Stimulated activated CD8-positive, alpha-beta memory T cell treated with anti-CD3 and anti-CD28 coated beads, Interleukin-15, amount 100 ng/mL, for 1 hour (primary cell): ENCODE results near the gene HPS4.
"Not testable (repeated sequence)": the region's sequence is repeated elsewhere in the genome, so short reads cannot be mapped to it uniquely, and the experiment has no call there.

Experiments
- DNase-seq: peaks from one replicate; pipeline ENCODE4 v3.0.0-alpha.2; 2020; ENCODE audit warnings: low read depth

Gene HPS4

DNA sequence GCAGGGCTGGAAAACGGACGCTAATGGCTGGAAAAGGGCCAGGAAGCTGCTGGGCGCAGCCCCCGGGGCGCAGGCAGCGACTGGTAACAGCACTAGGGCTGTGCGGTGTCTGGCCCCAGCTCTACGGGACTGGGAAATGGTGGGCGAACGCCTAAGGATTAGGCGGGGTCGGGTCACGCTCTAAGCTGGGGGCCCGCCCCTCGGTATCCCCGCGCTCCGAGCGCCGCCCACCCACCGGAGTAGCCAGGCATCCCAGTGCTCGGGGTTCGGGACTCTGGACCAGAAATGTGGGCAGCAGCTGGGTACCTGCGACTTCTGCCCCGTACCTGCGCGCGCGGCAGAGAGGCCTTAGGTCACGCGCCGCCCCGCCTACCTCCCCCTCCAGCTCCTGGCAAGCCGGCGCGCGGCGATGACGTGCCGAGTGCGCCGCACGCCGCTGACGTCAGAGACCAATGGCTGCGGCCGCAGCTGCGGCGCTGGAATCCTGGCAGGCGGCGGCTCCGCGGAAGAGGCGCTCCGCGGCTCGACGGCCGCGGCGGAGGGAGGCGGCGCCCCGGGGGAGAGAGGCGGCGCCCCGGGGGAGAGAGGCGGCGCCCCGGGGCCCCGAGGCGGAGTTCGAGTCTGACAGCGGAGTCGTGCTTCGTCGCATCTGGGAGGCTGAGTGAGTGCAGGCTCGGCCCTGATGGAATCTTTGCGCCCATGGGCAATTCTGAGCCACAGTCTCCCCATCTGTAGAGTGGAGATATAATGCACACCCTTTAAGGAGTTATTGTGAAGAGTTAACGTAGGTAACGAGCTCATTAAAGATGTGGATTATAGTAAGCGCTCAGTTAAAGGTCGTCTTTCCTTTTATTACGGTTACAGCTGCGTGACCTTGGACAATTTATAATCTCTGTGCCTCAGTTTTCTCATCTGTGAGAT, at the start of gene HPS4, which contains the start of gene SRRD:
Gene HPS4, minus strand, starts transcription at position 345 of the 921 bp plus-strand sequence. CDS start 2,021 bp downstream, outside the sequence.
Gene SRRD, plus strand, starts transcription at position 439 of the 921 bp plus-strand sequence. Its CDS starts 14 bp downstream, at position 453.
- peak; percentile 77 for DNase-seq

- no peak for DNase-seq
These were observed 45.8 kb upstream of the HPS4 start for GRCh38 chr22:26529345-26529744.

GRCh38 chr22:26528518-26528917, 44.9 kb upstream of the HPS4 start:
- DNase-seq = not testable (repeated sequence)

DNA sequence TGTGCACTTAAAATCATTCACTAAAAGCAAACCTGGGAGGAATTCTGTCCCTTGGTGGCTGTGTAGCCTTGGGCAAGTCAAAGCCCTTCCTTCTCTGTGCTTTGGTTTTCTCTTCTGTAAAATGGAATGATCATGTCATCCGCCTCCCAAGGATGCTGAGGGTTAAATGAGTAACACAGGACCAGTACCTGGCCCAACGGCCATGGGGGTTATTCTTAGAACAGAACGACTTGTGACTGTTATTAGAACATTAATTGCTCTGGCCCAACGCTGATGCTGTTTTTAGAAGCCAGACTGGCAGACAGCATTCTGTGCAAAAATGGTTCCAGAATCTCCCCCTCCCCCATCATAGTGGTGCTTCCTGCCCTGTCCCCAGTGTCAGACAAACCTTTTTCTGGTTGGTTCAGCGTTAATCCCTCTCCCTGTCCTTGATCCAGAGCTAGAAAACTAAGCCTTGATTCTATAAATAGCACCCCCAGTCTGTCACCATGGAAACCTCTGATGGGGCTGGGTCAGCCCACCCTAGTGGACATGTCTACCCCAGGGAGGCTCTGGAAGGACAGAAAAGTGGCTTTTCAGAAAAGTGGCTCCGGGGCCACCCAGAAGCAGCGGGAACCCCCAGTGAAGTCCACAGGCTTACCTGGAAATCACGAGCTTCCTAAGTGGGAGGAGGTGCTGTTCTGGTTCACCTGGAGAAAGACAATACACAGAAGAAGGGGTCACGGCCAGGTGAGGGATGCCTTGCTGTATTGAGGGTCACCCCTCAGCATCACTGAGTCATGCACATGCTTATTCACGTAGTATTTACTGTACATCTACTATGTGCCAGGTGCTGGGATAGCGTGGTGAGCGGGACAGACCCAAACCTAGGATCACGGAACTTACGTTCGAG, 44.2 kb upstream of the HPS4 start:
- no peak for DNase-seq

DNA sequence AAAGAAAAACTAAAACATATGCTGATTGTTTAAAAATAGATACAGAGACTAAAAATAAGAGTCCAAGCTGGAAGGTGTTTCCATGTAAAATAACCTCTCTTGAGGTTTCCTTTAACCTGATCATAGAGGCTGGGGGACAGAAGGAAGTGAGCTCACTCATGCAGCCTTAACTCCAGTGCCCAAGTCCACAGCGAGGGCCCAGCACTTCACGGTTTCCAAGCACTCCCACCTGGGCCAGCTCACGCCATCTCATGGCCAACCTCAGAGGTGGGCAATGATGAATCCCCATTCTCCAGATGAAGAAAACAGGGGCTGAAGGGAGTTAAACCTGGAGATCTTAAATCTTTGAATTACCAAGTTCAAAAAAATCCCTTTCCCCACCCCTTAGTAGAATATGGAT, 43.6 kb upstream of the HPS4 start:
- no peak for DNase-seq

DNA sequence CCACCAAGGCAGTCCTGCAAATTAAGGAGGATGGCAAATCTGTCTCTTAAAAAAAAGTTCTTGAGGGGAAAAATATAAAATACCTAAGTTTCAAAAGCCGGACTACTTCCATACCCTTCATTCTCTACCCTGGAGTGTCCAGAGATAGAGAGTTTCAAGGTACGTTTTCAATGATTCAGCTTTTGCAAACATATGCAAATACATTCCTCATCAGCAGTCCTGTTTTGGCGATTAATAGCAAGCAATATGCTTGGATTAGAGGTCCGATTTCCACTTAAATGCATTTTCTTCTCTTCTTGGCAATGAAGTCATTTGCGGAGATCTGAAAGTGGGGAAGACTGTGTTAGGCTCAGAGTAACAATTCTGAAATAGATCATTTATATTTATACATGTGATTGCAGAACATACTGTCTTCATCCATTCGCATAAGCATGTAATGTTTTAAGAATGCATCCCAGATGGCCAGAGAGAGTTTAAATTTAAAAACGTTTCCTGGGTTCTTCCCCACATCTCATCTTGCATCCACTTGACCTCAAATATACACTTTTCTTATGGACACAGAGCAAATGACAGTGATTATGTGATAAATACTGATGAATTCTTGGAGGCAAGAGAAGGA, 42.5 kb upstream of the HPS4 start:
- DNase-seq = no peak

- DNase-seq = no peak
These were observed 41.3 kb upstream of the HPS4 start for GRCh38 chr22:26524870-26525269.

GRCh38 chr22:26522592-26522991, 39.0 kb upstream of the HPS4 start:
- DNase-seq = no peak

DNA sequence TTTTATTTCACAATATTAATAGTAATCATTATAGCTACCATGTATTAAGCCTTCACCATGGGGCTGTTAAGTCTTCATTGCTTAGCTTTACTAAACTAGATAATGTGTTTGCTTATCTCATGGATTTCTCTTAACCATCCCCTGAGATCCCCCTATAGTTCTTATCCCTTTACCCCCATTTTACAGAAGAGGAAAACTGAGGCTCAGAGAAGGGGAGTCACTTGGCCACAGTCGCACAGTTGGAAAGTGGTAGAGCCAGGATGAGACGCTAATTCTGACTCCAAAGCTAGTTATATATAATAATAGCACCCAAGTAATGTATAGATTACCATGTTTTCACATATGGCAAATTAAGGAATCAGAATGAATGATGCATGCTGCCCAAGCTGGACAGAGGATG, 38.4 kb upstream of the HPS4 start:
- DNase-seq = no peak

- DNase-seq = no peak
These were observed 33.8 kb upstream of the HPS4 start for GRCh38 chr22:26517429-26517828.

GRCh38 chr22:26516503-26516902, 32.9 kb upstream of the HPS4 start:
- DNase-seq = no peak

DNA sequence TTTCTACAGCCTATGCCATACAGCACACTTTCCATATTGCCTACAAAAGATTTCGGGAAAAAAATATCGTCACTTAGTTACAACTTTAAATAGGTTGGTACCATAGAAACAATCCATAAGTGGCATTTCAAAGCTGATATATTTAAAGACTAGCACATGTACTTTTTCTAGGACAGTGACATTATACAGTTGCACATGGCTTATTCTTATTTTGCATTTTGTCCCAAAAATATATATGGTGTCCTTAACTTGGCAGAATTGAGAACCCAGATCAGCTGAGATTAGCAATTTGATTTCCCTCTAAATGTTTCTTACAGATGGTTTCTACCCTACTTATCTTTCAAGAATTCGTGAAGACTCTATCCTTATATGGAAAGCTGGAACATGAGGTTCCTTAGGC, 32.3 kb upstream of the HPS4 start:
- no peak for DNase-seq

- DNase-seq = no peak
These were observed 31.0 kb upstream of the HPS4 start for GRCh38 chr22:26514419-26515161.

DNA sequence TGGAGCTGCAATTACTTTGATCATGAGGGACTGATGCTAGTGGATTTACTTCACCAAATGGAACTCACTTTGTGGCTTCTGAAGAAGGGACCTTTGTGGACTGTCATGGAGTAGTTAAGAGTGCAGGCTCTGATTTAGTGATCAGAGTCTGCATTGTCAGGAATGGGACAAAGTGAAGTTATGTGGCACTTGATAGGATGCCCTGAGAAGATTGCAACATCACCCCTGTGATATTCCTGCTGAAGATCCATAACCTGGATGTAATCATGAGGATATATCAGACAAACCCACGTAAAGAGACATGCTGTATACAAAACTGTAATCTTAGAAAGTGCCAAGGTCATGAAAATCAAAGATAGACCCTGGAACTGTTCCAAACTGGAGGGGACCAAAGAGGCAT, 30.3 kb upstream of the HPS4 start:
- DNase-seq = no peak

DNA sequence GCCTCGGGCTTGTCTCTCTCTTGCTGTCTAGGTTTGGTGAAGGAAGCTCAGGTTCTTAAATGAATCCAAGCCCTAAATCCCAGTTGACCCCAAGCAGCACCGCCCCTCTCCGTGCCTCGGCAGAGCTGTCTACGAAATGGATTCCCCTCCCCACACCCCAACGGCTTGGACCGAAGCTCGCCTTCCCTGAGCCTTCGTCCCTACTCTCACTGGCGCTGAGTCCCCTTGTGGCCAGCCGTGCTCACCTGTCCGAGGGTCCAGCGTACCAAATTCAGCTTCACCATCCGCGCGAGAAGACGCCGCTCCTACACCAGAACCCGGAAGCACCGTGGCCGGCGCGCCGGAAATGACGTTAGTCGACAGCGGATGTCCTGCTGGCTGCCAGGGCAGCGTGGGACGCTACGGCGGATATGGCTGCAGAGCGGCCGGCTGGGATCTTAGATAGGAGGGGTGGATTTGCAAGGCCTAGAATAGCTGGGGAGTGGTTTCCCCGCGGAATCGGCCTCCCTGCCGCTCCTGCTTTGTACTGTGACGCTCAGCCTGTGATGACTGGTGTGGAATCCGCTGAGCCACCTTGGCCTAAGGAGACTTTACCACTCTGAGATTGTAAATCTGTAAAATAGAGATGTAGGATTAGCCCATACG, 28.7 kb upstream of the HPS4 start, which contains the start of gene TFIP11:
Gene TFIP11, minus strand, starts transcription at position 325 of the 645 bp plus-strand sequence. CDS start 2,201 bp downstream, outside the sequence.
- peak; percentile 84 for DNase-seq

- DNase-seq = no peak
These were observed 24.6 kb upstream of the HPS4 start for GRCh38 chr22:26508148-26508547.

- DNase-seq = no peak
These were observed 20.2 kb upstream of the HPS4 start for GRCh38 chr22:26503758-26504157.

DNA sequence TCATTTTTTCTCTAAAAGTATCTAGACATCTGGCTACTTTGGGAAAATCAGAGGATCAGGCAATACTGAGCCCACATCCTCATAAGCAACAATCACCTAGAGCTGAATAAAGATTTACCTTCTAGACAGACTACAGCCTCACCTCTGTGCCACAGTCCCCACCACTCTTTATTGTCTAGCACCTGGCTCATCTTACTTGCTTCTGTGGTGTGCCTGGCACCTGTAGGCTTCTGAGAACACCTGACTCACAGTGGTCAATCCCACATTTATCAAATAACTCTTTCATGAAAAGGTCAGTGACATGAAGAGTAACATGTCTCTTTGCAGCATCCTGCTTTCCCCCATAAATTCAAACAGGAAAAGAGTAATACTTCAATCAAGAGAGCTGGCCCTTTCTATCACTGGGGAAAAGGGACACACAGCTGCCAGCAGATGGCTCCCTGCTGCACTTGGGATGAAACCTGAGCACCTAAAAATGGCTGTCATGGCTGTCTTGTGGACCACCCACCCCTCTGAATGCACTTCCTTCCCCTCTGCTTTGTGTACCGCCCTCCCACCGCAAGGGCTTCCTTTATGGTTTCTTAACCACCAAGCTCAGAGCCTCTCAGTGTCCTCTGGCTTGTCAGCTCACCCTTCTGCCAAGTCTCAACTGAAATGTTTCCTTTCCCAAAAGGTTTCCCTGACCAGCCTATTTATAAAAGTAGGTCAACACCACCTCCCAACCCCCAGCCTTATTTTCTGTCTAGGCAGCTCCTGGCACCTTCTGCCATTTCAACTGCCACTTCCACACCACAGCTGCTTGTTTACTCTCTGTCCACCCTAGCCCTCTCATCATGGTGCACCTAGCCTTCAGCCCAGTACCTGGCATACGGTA, 19.3 kb upstream of the HPS4 start:
- DNase-seq = peak; percentile 38

DNA sequence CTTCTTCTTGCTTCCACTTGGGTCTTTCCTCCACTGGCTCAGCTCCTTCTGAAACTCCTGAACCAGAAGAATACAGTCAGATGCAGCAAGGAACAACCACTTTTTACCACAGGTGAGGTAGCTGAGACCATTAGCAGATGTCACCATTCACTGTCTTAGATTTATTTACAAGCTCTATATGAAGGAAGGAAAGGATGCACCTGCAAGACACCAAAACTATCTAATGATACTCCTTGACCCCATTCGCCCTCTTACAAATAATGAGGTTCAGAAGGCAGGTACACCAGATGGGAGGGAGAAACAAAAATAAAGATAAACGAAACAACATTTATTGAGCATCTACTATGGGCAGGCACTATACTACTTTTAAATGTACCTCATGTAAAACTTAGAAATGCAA, 18.4 kb upstream of the HPS4 start:
- no peak for DNase-seq

- no peak for DNase-seq
These were observed 15.7 kb upstream of the HPS4 start for GRCh38 chr22:26499188-26499703.
